Heart left ventricle (tissue), 16 donors: ENCODE measurements around the gene ANKRD53. TPM values are rescaled to one million over a fixed set of nuclear protein-coding genes. Genes with fewer than 3 reads are reported as not detected.

Experiments used
- ATAC-seq, 4 donors: fragments of 200-7000 bp; cut with Tn5 transposase; one replicate each; pipeline ENCODE4 v1.9.1; 2020 to 2022; ENCODE audit warnings: moderate library complexity in 4 of 4, mild to moderate bottlenecking in 3 of 4, moderate number of reproducible peaks in 1 of 4
- DNase-seq, 5 donors: peaks; one replicate each; pipeline ENCODE4 v3.0.0-alpha.2; 2020
- H3K27ac ChIP-seq, 12 donors: fragments of 200-600 bp; sonication (generic) in 4 of 12; one replicate each; pipeline versions ENCODE4 v1.5.0 to v1.8.0; 2016 to 2022; ENCODE audit warnings: mild to moderate bottlenecking in 2 of 12
- H3K27me3 ChIP-seq, 9 donors: fragments of 200-600 bp; sonication (generic) in 2 of 9; one replicate each; pipeline versions ENCODE4 v1.5.1 to v1.8.0; 2016 to 2022; ENCODE audit warnings: mild to moderate bottlenecking in 3 of 9
- H3K36me3 ChIP-seq, 9 donors: fragments of 200-600 bp; sonication (generic) in 2 of 9; one replicate each; pipeline versions ENCODE4 v1.5.0 to v1.8.0; 2018 to 2022; ENCODE audit warnings: mild to moderate bottlenecking in 2 of 9
- H3K4me1 ChIP-seq, 12 donors: fragments of 200-600 bp; sonication (generic) in 4 of 12; one replicate each; pipeline versions ENCODE4 v1.5.0 to v1.8.0; 2016 to 2022; ENCODE audit warnings: mild to moderate bottlenecking in 3 of 12
- H3K4me3 ChIP-seq, 12 donors: fragments of 200-600 bp; sonication (generic) in 4 of 12; one replicate each; pipeline versions ENCODE4 v1.5.0 to v1.8.0; 2017 to 2022; ENCODE audit warnings: mild to moderate bottlenecking in 9 of 12, moderate library complexity in 4 of 12
- H3K9me3 ChIP-seq, 12 donors: fragments of 200-600 bp; sonication (generic) in 4 of 12; one replicate each; pipeline versions ENCODE4 v1.5.0 to v1.8.0; 2016 to 2022; ENCODE audit warnings: mild to moderate bottlenecking in 1 of 12
- CTCF ChIP-seq, 12 donors: fragments of 200-600 bp; sonication (generic) in 4 of 12; IDR thresholded peaks; one replicate each; pipeline versions ENCODE4 v1.5.0 to v1.8.0; 2018 to 2022; ENCODE audit warnings: antibody characterized with exemption in 12 of 12, mild to moderate bottlenecking in 5 of 12
- POLR2A ChIP-seq, 2 donors: fragments of 450-650 bp; IDR thresholded peaks; one replicate each; pipeline ENCODE4 v1.6.1; 2017; ENCODE audit warnings: antibody characterized with exemption in 2 of 2, mild to moderate bottlenecking in 2 of 2, moderate library complexity in 2 of 2
- WGBS, 4 donors: extraction: QIAGEN DNeasy Blood & Tissue Kit in 2 of 4; methylation state at CpG; one replicate each; pipeline versions ENCODE4 v1.1.5 to v1.1.7; 2013 to 2018; 5-methylcytosine and 5-hydroxymethylcytosine counted together
- intact Hi-C, 10 donors: fragments of 100-400 bp; cut with DNase I; formaldehyde crosslinking; loops; one replicate each; pipeline versions ENCODE4 v1.11.1 to v1.14.2; 2022
- polyA plus RNA-seq, 2 donors: library from polyadenylated mRNA; stranded (reverse); fragments of 200-250 nt; gene quantifications; one replicate each; pipeline ENCODE4 v1.2.3, GENCODE V29; 2013
- total RNA-seq, 9 donors: library from RNA; depleted of rRNA in 2 of 9; stranded (reverse); fragments of >200 nt in 2 of 9; fragmentation: NEBNext Ultra II Directional in 3 of 9; extraction: Animal tissue kit (Norgen Biotek cat#: 25700) in 3 of 9; gene quantifications; one replicate each; pipeline versions ENCODE4 v1.1.0 to v1.2.4, GENCODE V29; 2016 to 2023
- donor health status: ischemic (EF 13 %, LVEDD 7.1; RV severe dilation, severe dysfunction).
- donor health status: healthy with polysubstance abuse.
- donor health status: DM: no; HTN: yes; CAD: no.
- donor health status: DM: no; HTN: no; CAD: no.
- donor health status: ischemic (EF 25% LVEDD 6.9; RV normal size, moderate dysfunction).
- donor health status: ischemic (EF 25% LVEDD 5.7; RV mildly dilated, moderate dysfunction).
- donor health status: healthy.
- donor health status: DM: yes; HTN: yes; CAD: no.
- donor health status: ischemic (EF 35%, LVEDD 5.7; RV mildly dilated, moderate dysfunction).
- donor health status: nonischemic (EF 11% LVEDD 7.7; RV severe dilation, severe dysfunction).
- donor health status: DM: yes; HTN: yes; CAD: no.
- donor health status: PGD.
- donor health status: ischemic (EF 29% LVEDD 5.4; RV normal size, mild dysfunction).
- donor health status: nonischemic (EF 23%, LVEDD 6.1; RV moderate dilation, normal function).

ANKRD53 gene
- total and polyA plus RNA-seq, 11 donors: 0.28 to 1.8 (median 0.44) TPM; not detected in 2

GRCh38 chr2:70965506-70965905 lies 12.9 kb upstream of the ANKRD53 start:
- no peak for TF ChIP-seq POLR2A (IDR thresholded peaks at IDR 0.05)
- TF ChIP-seq CTCF (IDR thresholded peaks at IDR 0.05): no peak
- DNase-seq (no peak), ATAC-seq (no peak)
- Histone ChIP-seq H3K9me3 (no peaks in the 10 kb centered on the region), H3K36me3 (no peaks in the 10 kb centered on the region), H3K4me3 (peak overlapping the region in 9 of 12 donors; percentile 15 to 60 (median 49)), H3K4me1 (peaks cover 0 to 12% (median 2%) of the 10 kb centered on the region in 12 donors), H3K27ac (no peak overlapping the region), H3K27me3 (peaks cover 6 to 38% (median 16%) of the 10 kb centered on the region in 9 donors)
- intact Hi-C loops: loop anchor here in 2 of 10 donors (1.0 to 2.0 kb wide), 2 partner anchors 12 to 35 kb away; no protein-coding TSS in a partner anchor
- WGBS, 4 donors: 69 to 73% (median 71%) methylated on average over 14 of the region's 14 CpGs

- H3K27me3 ChIP-seq: peaks cover 5 to 38% (median 19%) of the 10 kb centered on the region in 9 donors
- ATAC-seq (no peak), DNase-seq (no peak)
- H3K4me1 ChIP-seq: peaks cover 0 to 12% (median 2%) of the 10 kb centered on the region in 12 donors
- TF ChIP-seq POLR2A (IDR thresholded peaks at IDR 0.05) (no peak), CTCF (IDR thresholded peaks at IDR 0.05) (no peak)
- intact Hi-C loops: no loop called here
- no peak overlapping the region for H3K27ac ChIP-seq
- H3K36me3 ChIP-seq: no peaks in the 10 kb centered on the region
- no peak overlapping the region for H3K4me3 ChIP-seq
- no peaks in the 10 kb centered on the region for H3K9me3 ChIP-seq
- WGBS, 4 donors: 64 to 80% (median 72%) methylated on average over 4 of the region's 4 CpGs
Observed at GRCh38 chr2:70966681-70967080, 11.7 kb upstream of the ANKRD53 start.

GRCh38 chr2:70967189-70967588 lies 11.2 kb upstream of the ANKRD53 start:
- ATAC-seq (no peak), DNase-seq (no peak)
- intact Hi-C loops: no loop called here
- no peak overlapping the region for H3K27ac ChIP-seq
- no peaks in the 10 kb centered on the region for H3K36me3 ChIP-seq
- H3K4me3 ChIP-seq: no peak overlapping the region
- TF ChIP-seq CTCF (IDR thresholded peaks at IDR 0.05): no peak
- TF ChIP-seq POLR2A (IDR thresholded peaks at IDR 0.05): no peak
- H3K9me3 ChIP-seq: no peaks in the 10 kb centered on the region
- peaks cover 0 to 12% (median 2%) of the 10 kb centered on the region in 12 donors for H3K4me1 ChIP-seq
- peaks cover 5 to 38% (median 19%) of the 10 kb centered on the region in 9 donors for H3K27me3 ChIP-seq
- 60 to 82% (median 74%) methylated on average over 4 of the region's 4 CpGs for whole genome bisulfite sequencing, 4 donors

- DNase-seq: no peak
- H3K4me3 ChIP-seq: no peak overlapping the region
- no peak for ATAC-seq
- H3K27ac ChIP-seq: no peak overlapping the region
- H3K36me3 ChIP-seq: no peaks in the 10 kb centered on the region
- intact Hi-C loops: no loop called here
- 87 to 95% (median 92%) methylated on average over 3 of the region's 3 CpGs for WGBS, 4 donors
- TF ChIP-seq CTCF (IDR thresholded peaks at IDR 0.05) (no peak), POLR2A (IDR thresholded peaks at IDR 0.05) (no peak)
- H3K27me3 ChIP-seq: peaks cover 0 to 11% (median 0%) of the 10 kb centered on the region in 9 donors
- H3K4me1 ChIP-seq: peaks cover 0 to 24% (median 15%) of the 10 kb centered on the region in 12 donors
- H3K9me3 ChIP-seq: no peaks in the 10 kb centered on the region
Observed at GRCh38 chr2:70974592-70974991, 3.8 kb upstream of the ANKRD53 start.
